Measurements from ENCODE around the gene RIMS3. TPM values are rescaled to one million over a fixed set of nuclear protein-coding genes. Genes with fewer than 3 reads are reported as not detected.

Gene RIMS3
- polyA plus RNA-seq, 1 donor (not counting 4 experiments of a cell fraction or from before 2014, with no cell fraction given) = 1.7 TPM

- no peaks in the 10 kb centered on the region for H4K20me1 ChIP-seq (ENCODE audit: control insufficient read depth, extremely low read depth, insufficient read depth, low read length)
- H2AFZ ChIP-seq (ENCODE audit: control insufficient read depth, low read length) = no peak overlapping the region
- H3K27ac ChIP-seq (ENCODE audit: control insufficient read depth, insufficient read depth, low read length) = no peak overlapping the region
- no peak overlapping the region for H3K9ac ChIP-seq (ENCODE audit: control insufficient read depth, extremely low read depth, insufficient read depth, low read length)
- H3K4me3 ChIP-seq (ENCODE audit: control insufficient read depth in 2 of 3, extremely low read depth in 1 of 3, insufficient read depth in 2 of 3, low read depth in 1 of 3, low read length in 3 of 3) = no peak overlapping the region
- no peaks in the 10 kb centered on the region for H3K36me3 ChIP-seq (ENCODE audit: control insufficient read depth in 2 of 2, extremely low read depth in 1 of 2, insufficient read depth in 2 of 2, low read length in 2 of 2)
- peaks cover 27% of the 10 kb centered on the region for H3K4me1 ChIP-seq (ENCODE audit: control insufficient read depth, extremely low read depth, insufficient read depth, low read length)
- no peak for TF ChIP-seq EZH2 (IDR thresholded peaks at IDR 0.05; ENCODE audit: low read length)
- DNase-seq (ENCODE audit: low read depth, low spot score) (no peak), FAIRE-seq (no peak)
- H3K27me3 ChIP-seq (ENCODE audit: control insufficient read depth, extremely low read depth, insufficient read depth, low read length) = peaks cover 2% of the 10 kb centered on the region
- no peaks in the 10 kb centered on the region for H3K9me1 ChIP-seq (ENCODE audit: control insufficient read depth, extremely low read depth, insufficient read depth, low read length)
- no peak overlapping the region for H3K4me2 ChIP-seq (ENCODE audit: control insufficient read depth, extremely low read depth, insufficient read depth, low read depth, low read length)
- H3K79me2 ChIP-seq (ENCODE audit: control insufficient read depth, insufficient read depth, low read length) = no peaks in the 10 kb centered on the region
- dilution Hi-C loops (cut with MboI; ENCODE audit: extremely low pct_ligation_motif_present, low sequenced_read_pairs) = no loop called here
- no peaks in the 10 kb centered on the region for H3K9me3 ChIP-seq (ENCODE audit: control insufficient read depth, low read depth, low read length)
Measured at GRCh38 chr1:40648200-40648599, 17.3 kb downstream of the RIMS3 start.

- TF ChIP-seq, protein P1, sequence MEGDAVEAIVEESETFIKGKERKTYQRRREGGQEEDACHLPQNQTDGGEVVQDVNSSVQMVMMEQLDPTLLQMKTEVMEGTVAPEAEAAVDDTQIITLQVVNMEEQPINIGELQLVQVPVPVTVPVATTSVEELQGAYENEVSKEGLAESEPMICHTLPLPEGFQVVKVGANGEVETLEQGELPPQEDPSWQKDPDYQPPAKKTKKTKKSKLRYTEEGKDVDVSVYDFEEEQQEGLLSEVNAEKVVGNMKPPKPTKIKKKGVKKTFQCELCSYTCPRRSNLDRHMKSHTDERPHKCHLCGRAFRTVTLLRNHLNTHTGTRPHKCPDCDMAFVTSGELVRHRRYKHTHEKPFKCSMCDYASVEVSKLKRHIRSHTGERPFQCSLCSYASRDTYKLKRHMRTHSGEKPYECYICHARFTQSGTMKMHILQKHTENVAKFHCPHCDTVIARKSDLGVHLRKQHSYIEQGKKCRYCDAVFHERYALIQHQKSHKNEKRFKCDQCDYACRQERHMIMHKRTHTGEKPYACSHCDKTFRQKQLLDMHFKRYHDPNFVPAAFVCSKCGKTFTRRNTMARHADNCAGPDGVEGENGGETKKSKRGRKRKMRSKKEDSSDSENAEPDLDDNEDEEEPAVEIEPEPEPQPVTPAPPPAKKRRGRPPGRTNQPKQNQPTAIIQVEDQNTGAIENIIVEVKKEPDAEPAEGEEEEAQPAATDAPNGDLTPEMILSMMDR (optimal IDR thresholded peaks at IDR 0.05 in 1 of 3, IDR thresholded peaks at IDR 0.05 in 1 of 3, conservative IDR thresholded peaks at IDR 0.05 in 1 of 3; ENCODE audit: extremely low read depth in 1 of 3, insufficient read depth in 2 of 3, low read length in 3 of 3) = no peak
- TF ChIP-seq EZH2 (IDR thresholded peaks at IDR 0.05; ENCODE audit: low read length) = no peak
- Histone ChIP-seq H3K27me3 (ENCODE audit: control insufficient read depth, extremely low read depth, insufficient read depth, low read length) (peaks cover 3% of the 10 kb centered on the region), H3K9me1 (ENCODE audit: control insufficient read depth, extremely low read depth, insufficient read depth, low read length) (no peaks in the 10 kb centered on the region), H2AFZ (ENCODE audit: control insufficient read depth, low read length) (no peak overlapping the region), H3K79me2 (ENCODE audit: control insufficient read depth, insufficient read depth, low read length) (no peaks in the 10 kb centered on the region), H3K4me3 (ENCODE audit: control insufficient read depth in 2 of 3, extremely low read depth in 1 of 3, insufficient read depth in 2 of 3, low read depth in 1 of 3, low read length in 3 of 3) (no peak overlapping the region), H4K20me1 (ENCODE audit: control insufficient read depth, extremely low read depth, insufficient read depth, low read length) (no peaks in the 10 kb centered on the region), H3K27ac (ENCODE audit: control insufficient read depth, insufficient read depth, low read length) (no peak overlapping the region), H3K4me2 (ENCODE audit: control insufficient read depth, extremely low read depth, insufficient read depth, low read depth, low read length) (no peak overlapping the region), H3K36me3 (ENCODE audit: control insufficient read depth in 2 of 2, extremely low read depth in 1 of 2, insufficient read depth in 2 of 2, low read length in 2 of 2) (no peaks in the 10 kb centered on the region), H3K4me1 (ENCODE audit: control insufficient read depth, extremely low read depth, insufficient read depth, low read length) (peaks cover 10% of the 10 kb centered on the region), H3K9ac (ENCODE audit: control insufficient read depth, extremely low read depth, insufficient read depth, low read length) (no peak overlapping the region), H3K9me3 (ENCODE audit: control insufficient read depth, low read depth, low read length) (no peaks in the 10 kb centered on the region)
- dilution Hi-C loops (cut with MboI; ENCODE audit: extremely low pct_ligation_motif_present, low sequenced_read_pairs) = no loop called here
- no peak for FAIRE-seq
- no peak for DNase-seq (ENCODE audit: low read depth, low spot score)
Measured at GRCh38 chr1:40646315-40646714, 19.2 kb downstream of the RIMS3 start.

DNA sequence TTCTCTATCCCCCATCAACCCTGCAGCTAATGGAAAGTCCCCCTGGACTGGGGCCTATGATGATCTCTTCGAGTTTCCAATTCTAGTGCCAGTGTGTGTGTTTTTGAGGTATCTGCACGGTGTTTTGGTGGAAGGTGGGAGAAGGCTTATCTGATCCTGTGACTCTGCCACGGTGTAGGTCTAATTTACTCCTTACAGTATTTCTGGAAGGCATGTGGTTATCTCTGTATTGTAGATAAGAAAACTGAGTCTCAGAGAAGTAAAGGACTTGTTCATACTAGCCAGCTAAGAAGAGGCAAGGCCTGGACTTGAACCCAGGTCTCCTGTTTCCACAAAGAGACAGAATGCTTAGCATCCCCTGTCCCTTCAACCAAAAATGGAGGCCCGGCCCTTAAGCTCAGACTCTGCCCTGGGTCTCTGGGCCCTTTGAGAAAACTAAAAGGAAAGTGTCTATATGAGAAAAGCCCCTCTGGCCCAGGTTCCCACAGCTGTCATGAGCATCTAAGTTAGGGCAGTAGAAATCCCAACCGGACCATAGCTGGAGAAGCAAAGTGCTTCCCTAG lies 20.3 kb downstream of the RIMS3 start:
- no peaks in the 10 kb centered on the region for H3K36me3 ChIP-seq (ENCODE audit: control insufficient read depth in 2 of 2, extremely low read depth in 1 of 2, insufficient read depth in 2 of 2, low read length in 2 of 2)
- H3K9ac ChIP-seq (ENCODE audit: control insufficient read depth, extremely low read depth, insufficient read depth, low read length) = no peak overlapping the region
- H3K27me3 ChIP-seq (ENCODE audit: control insufficient read depth, extremely low read depth, insufficient read depth, low read length) = peaks cover 5% of the 10 kb centered on the region
- no peaks in the 10 kb centered on the region for H3K79me2 ChIP-seq (ENCODE audit: control insufficient read depth, insufficient read depth, low read length)
- DNase-seq (ENCODE audit: low read depth, low spot score) = no peak
- peaks cover 2% of the 10 kb centered on the region for H3K4me1 ChIP-seq (ENCODE audit: control insufficient read depth, extremely low read depth, insufficient read depth, low read length)
- H3K4me3 ChIP-seq (ENCODE audit: control insufficient read depth in 2 of 3, extremely low read depth in 1 of 3, insufficient read depth in 2 of 3, low read depth in 1 of 3, low read length in 3 of 3) = no peak overlapping the region
- FAIRE-seq = no peak
- H3K4me2 ChIP-seq (ENCODE audit: control insufficient read depth, extremely low read depth, insufficient read depth, low read depth, low read length) = no peak overlapping the region
- no peak overlapping the region for H2AFZ ChIP-seq (ENCODE audit: control insufficient read depth, low read length)
- TF ChIP-seq, protein P1 (optimal IDR thresholded peaks at IDR 0.05 in 1 of 3, IDR thresholded peaks at IDR 0.05 in 1 of 3, conservative IDR thresholded peaks at IDR 0.05 in 1 of 3; ENCODE audit: extremely low read depth in 1 of 3, insufficient read depth in 2 of 3, low read length in 3 of 3) = no peak
- no peak for TF ChIP-seq EZH2 (IDR thresholded peaks at IDR 0.05; ENCODE audit: low read length)
- H3K9me1 ChIP-seq (ENCODE audit: control insufficient read depth, extremely low read depth, insufficient read depth, low read length) = no peaks in the 10 kb centered on the region
- no peak overlapping the region for H3K27ac ChIP-seq (ENCODE audit: control insufficient read depth, insufficient read depth, low read length)
- dilution Hi-C loops (cut with MboI; ENCODE audit: extremely low pct_ligation_motif_present, low sequenced_read_pairs) = no loop called here
- H4K20me1 ChIP-seq (ENCODE audit: control insufficient read depth, extremely low read depth, insufficient read depth, low read length) = no peaks in the 10 kb centered on the region
- H3K9me3 ChIP-seq (ENCODE audit: control insufficient read depth, low read depth, low read length) = no peaks in the 10 kb centered on the region

Measured in keratinocyte (primary cell).